Fibroblast of lung (primary cell): ENCODE measurements around the gene KRTAP5-3. TPM values are rescaled to one million over a fixed set of nuclear protein-coding genes. Genes with fewer than 3 reads are reported as not detected.

ENCODE experiments used
- DNase-seq, 2 donors: peaks; one replicate each; pipeline versions ENCODE4 v3.0.0 to v3.0.0-alpha.2; 2010; ENCODE audit warnings: low read depth in 2 of 2
- H2AFZ ChIP-seq: 2 replicates; pipeline ENCODE4 v1.5.1; 2012; ENCODE audit warnings: low read length, control low read depth, inconsistent platforms
- H3K27ac ChIP-seq: 2 replicates; pipeline ENCODE4 v1.5.1; 2011; ENCODE audit warnings: low read length, control low read depth; ENCODE audit not compliant: insufficient read depth
- H3K27me3 ChIP-seq: 2 replicates; pipeline ENCODE4 v1.5.1; 2011; ENCODE audit warnings: mild to moderate bottlenecking, low read length; ENCODE audit not compliant: control insufficient read depth, insufficient read depth
- H3K36me3 ChIP-seq: 2 replicates; pipeline ENCODE4 v1.5.1; 2011; ENCODE audit warnings: low read length; ENCODE audit not compliant: control insufficient read depth, insufficient read depth
- H3K4me1 ChIP-seq: 2 replicates; pipeline ENCODE4 v1.5.1; 2011; ENCODE audit warnings: low read length; ENCODE audit not compliant: control insufficient read depth, insufficient read depth; ENCODE audit errors: extremely low read depth
- H3K4me2 ChIP-seq: 2 replicates; pipeline ENCODE4 v1.5.1; 2011; ENCODE audit warnings: low read length, control low read depth; ENCODE audit not compliant: insufficient read depth; ENCODE audit errors: extremely low read depth
- H3K4me3 ChIP-seq, 4 experiments: fragments of 200-600 bp in 1 of 4; sonication (generic) in 1 of 4; replicated peaks in 1 of 4; 2 replicates each; pipeline ENCODE4 v1.5.1; 2011 to 2016; ENCODE audit warnings: low read length in 4 of 4, low read depth in 3 of 4, mild to moderate bottlenecking in 3 of 4, control low read depth in 2 of 4, inconsistent platforms in 1 of 4, mixed read lengths in 1 of 4; ENCODE audit not compliant: insufficient read depth in 1 of 4; ENCODE audit errors: control extremely low read depth in 1 of 4
- H3K79me2 ChIP-seq: 2 replicates; pipeline ENCODE4 v1.5.1; 2012; ENCODE audit warnings: mild to moderate bottlenecking, low read length, inconsistent platforms; ENCODE audit not compliant: control insufficient read depth, insufficient read depth
- H3K9ac ChIP-seq: 2 replicates; pipeline ENCODE4 v1.5.1; 2011; ENCODE audit warnings: mild to moderate bottlenecking, low read length, control low read depth; ENCODE audit not compliant: insufficient read depth
- H3K9me3 ChIP-seq: 2 replicates; pipeline ENCODE4 v1.5.1; 2012; ENCODE audit warnings: low read depth, low read length; ENCODE audit not compliant: control insufficient read depth, insufficient read depth
- H4K20me1 ChIP-seq: 2 replicates; pipeline ENCODE4 v1.5.1; 2011; ENCODE audit warnings: low read length; ENCODE audit not compliant: control insufficient read depth, insufficient read depth; ENCODE audit errors: extremely low read depth
- CTCF ChIP-seq, 2 donors: IDR thresholded peaks in 1 of 2; conservative IDR thresholded peaks in 1 of 2; 1 replicate in 1 of 2; 2 replicates in 1 of 2; pipeline ENCODE4 v1.5.1; 2011 to 2012; ENCODE audit warnings: low read length in 2 of 2, control low read depth in 1 of 2, inconsistent platforms in 1 of 2, low read depth in 1 of 2, mild to moderate bottlenecking in 1 of 2
- EZH2 ChIP-seq: IDR thresholded peaks from 2 replicates; pipeline ENCODE4 v1.5.1; 2012; ENCODE audit warnings: low read length, control low read depth, mild to moderate bottlenecking; ENCODE audit errors: missing control alignments
- polyA plus RNA-seq, 2 donors: library from polyadenylated mRNA; depleted of rRNA in 1 of 2; stranded (reverse) in 1 of 2; unstranded in 1 of 2; fragments of >200 nt; gene quantifications; 2 replicates each; pipeline ENCODE4 v1.2.1, GENCODE V29; 2011 to 2012; ENCODE audit warnings: missing spikeins in 1 of 2
- total RNA-seq: library from RNA; depleted of rRNA; stranded (reverse); fragments of >200 nt; gene quantifications from 2 replicates; pipeline ENCODE4 v1.2.1, GENCODE V29; 2014

The KRTAP5-3 gene
- total and polyA plus RNA-seq, 2 donors (not counting 1 experiment from before 2014, with no cell fraction given) = not detected

- Histone ChIP-seq H3K4me1 (no peaks in the 10 kb centered on the region), H3K36me3 (no peaks in the 10 kb centered on the region), H3K9me3 (no peaks in the 10 kb centered on the region), H3K4me2 (no peak overlapping the region), H3K9ac (no peak overlapping the region), H2AFZ (no peak overlapping the region), H3K4me3 (no peak overlapping the region), H3K27me3 (peaks cover 4% of the 10 kb centered on the region), H3K79me2 (no peaks in the 10 kb centered on the region), H4K20me1 (no peaks in the 10 kb centered on the region), H3K27ac (no peak overlapping the region)
- no peak for TF ChIP-seq EZH2
- no peak for TF ChIP-seq CTCF (conservative IDR thresholded peaks at IDR 0.05 in 1 of 2, IDR thresholded peaks at IDR 0.05 in 1 of 2; ENCODE audit: low read depth in 1 of 2, low read length in 2 of 2)
- DNase-seq = no peak
These were observed 16.4 kb upstream of the KRTAP5-3 start for GRCh38 chr11:1624621-1625020.

GRCh38 chr11:1623716-1624115, 15.5 kb upstream of the KRTAP5-3 start:
- H3K4me2 ChIP-seq = no peak overlapping the region
- H3K4me3 ChIP-seq = no peak overlapping the region
- no peaks in the 10 kb centered on the region for H3K4me1 ChIP-seq
- no peaks in the 10 kb centered on the region for H4K20me1 ChIP-seq
- no peak overlapping the region for H2AFZ ChIP-seq
- H3K9me3 ChIP-seq = no peaks in the 10 kb centered on the region
- no peaks in the 10 kb centered on the region for H3K36me3 ChIP-seq
- TF ChIP-seq CTCF (conservative IDR thresholded peaks at IDR 0.05 in 1 of 2, IDR thresholded peaks at IDR 0.05 in 1 of 2; ENCODE audit: low read depth in 1 of 2, low read length in 2 of 2) (no peak), EZH2 (no peak)
- H3K9ac ChIP-seq = no peak overlapping the region
- no peaks in the 10 kb centered on the region for H3K79me2 ChIP-seq
- no peak for DNase-seq
- peaks cover 4% of the 10 kb centered on the region for H3K27me3 ChIP-seq
- H3K27ac ChIP-seq = no peak overlapping the region

- no peaks in the 10 kb centered on the region for H3K36me3 ChIP-seq
These were observed 13.8 kb upstream of the KRTAP5-3 start, which contains the start of gene KRTAP5-4 for GRCh38 chr11:1622086-1622485. KRTAP5-4 (minus strand) TSS chr11:1622138; CDS start chr11:1622093, 45 bp downstream.

More at GRCh38 chr11:1622086-1622485, 13.8 kb upstream of the KRTAP5-3 start, which contains the start of gene KRTAP5-4:
- Histone ChIP-seq H4K20me1 (no peaks in the 10 kb centered on the region), H3K9me3 (no peaks in the 10 kb centered on the region), H2AFZ (no peak within 1 kb of the TSS), H3K4me3 (no peak within 1 kb of the TSS), H3K79me2 (no peaks in the 10 kb centered on the region), H3K9ac (no peak within 1 kb of the TSS), H3K4me1 (no peaks in the 10 kb centered on the region), H3K27ac (no peak within 1 kb of the TSS), H3K27me3 (peaks cover 4% of the 10 kb centered on the region), H3K4me2 (no peak within 1 kb of the TSS)
- DNase-seq = no peak
- no peak for TF ChIP-seq CTCF (conservative IDR thresholded peaks at IDR 0.05 in 1 of 2, IDR thresholded peaks at IDR 0.05 in 1 of 2; ENCODE audit: low read depth in 1 of 2, low read length in 2 of 2)
- TF ChIP-seq EZH2 = no peak
